NCI-H2196 treated with DMSO at 0.1 percent for 48 hours (cell line): ENCODE measurements around the gene TCF15.

Source experiments
- DNase-seq: peaks from one replicate; lab custom pipeline; 2025; ENCODE audit not compliant: unreplicated experiment; lab: John Stamatoyannopoulos, UW

Gene TCF15

GRCh38 chr20:615514-615913 lies 5.4 kb upstream of the TCF15 start:
- DNase-seq = no peak

GRCh38 chr20:611843-612185 lies 1.7 kb upstream of the TCF15 start:
- DNase-seq = no peak

GRCh38 chr20:611047-611842 lies 1.1 kb upstream of the TCF15 start:
- no peak for DNase-seq

GRCh38 chr20:609371-609964 lies 641 bp downstream of the TCF15 start:
- no peak for DNase-seq

- DNase-seq = no peak
Measured at GRCh38 chr20:608970-609369, 1.1 kb downstream of the TCF15 start.

- DNase-seq = no peak
Measured at GRCh38 chr20:607476-607875, 2.6 kb downstream of the TCF15 start.

- DNase-seq = no peak
Measured at GRCh38 chr20:605237-605636, 4.9 kb downstream of the TCF15 start.

- DNase-seq = no peak
Measured at GRCh38 chr20:603116-603640, 6.9 kb downstream of the TCF15 start.

GRCh38 chr20:602111-602970 lies 7.8 kb downstream of the TCF15 start:
- DNase-seq = no peak

- no peak for DNase-seq
Measured at GRCh38 chr20:600736-601135, 9.4 kb downstream of the TCF15 start.

- DNase-seq = no peak
Measured at GRCh38 chr20:600141-600540, 10.0 kb downstream of the TCF15 start.

GRCh38 chr20:598133-598850 lies 11.8 kb downstream of the TCF15 start:
- DNase-seq = no peak

- DNase-seq = no peak
Measured at GRCh38 chr20:597560-597959, 12.5 kb downstream of the TCF15 start.

GRCh38 chr20:595330-596308 lies 14.5 kb downstream of the TCF15 start:
- DNase-seq = no peak

- no peak for DNase-seq
Measured at GRCh38 chr20:592506-592905, 17.6 kb downstream of the TCF15 start.

GRCh38 chr20:591941-592340 lies 18.2 kb downstream of the TCF15 start:
- no peak for DNase-seq

GRCh38 chr20:588932-589672 lies 21.0 kb downstream of the TCF15 start:
- DNase-seq = no peak

- no peak for DNase-seq
Measured at GRCh38 chr20:588476-588875, 21.6 kb downstream of the TCF15 start.

- no peak for DNase-seq
Measured at GRCh38 chr20:584971-585301, 25.2 kb downstream of the TCF15 start.
